ENCODE measurements around the gene TXNDC2.

- TF ChIP-seq ZNF8 (CRISPR knock-in tag; IDR thresholded peaks at IDR 0.05) (no peak), BACH2 (CRISPR knock-in tag; IDR thresholded peaks at IDR 0.05; ENCODE audit: borderline replicate concordance) (no peak), PPARA (CRISPR knock-in tag; IDR thresholded peaks at IDR 0.05; ENCODE audit: borderline replicate concordance) (no peak), OSR1 (CRISPR knock-in tag; IDR thresholded peaks at IDR 0.05) (no peak), ZFP3 (CRISPR knock-in tag; IDR thresholded peaks at IDR 0.05) (no peak), ZFP30 (CRISPR knock-in tag; IDR thresholded peaks at IDR 0.05) (no peak)
Observed at GRCh38 chr18:9890196-9890595, 4.4 kb downstream of the TXNDC2 start.

Data from SK-N-SH treated with all-trans-retinoic acid at 6 μM for 48 hours (cell line).